HT-29 (cell line): Measurements from ENCODE around the gene CAMTA1. TPM values are rescaled to one million over a fixed set of nuclear protein-coding genes. Genes with fewer than 3 reads are reported as not detected.
"Not testable (repeated sequence)": the region's sequence is repeated elsewhere in the genome, so short reads cannot be mapped to it uniquely, and the experiment has no call there.

Experiments
- DNase-seq: peaks from one replicate; pipeline ENCODE4 v3.0.0-alpha.2; 2015; ENCODE audit warnings: low spot score
- total RNA-seq: library from RNA; depleted of rRNA; stranded (reverse); fragments of >200 nt; shearing (Covaris generic); gene quantifications from 2 replicates; pipeline ENCODE4 v1.2.3, GENCODE V29; 2014

The CAMTA1 gene
- total RNA-seq, 1 experiment from 2014 or later = 62.2 TPM

DNA sequence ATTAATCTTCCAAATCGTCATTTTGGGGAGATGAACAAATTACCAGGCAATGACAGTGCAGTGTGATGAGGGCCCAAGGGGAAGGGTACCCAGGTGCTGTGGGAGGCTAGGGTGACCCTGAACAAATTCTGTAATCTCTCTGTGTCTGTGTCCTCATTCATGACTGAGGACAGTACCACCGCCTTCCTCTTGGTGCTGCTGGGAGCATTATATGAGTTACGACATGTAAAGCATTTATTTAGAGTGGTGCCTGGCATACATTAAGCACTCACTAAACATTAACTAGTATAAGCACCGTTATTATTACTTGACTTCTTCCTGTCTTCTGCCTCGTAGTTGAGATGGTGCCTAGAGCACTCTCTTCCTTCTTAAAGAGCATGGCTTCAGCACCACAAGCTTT is 517.6 kb downstream of the CAMTA1 start:
- peak; percentile 5 for DNase-seq

DNA sequence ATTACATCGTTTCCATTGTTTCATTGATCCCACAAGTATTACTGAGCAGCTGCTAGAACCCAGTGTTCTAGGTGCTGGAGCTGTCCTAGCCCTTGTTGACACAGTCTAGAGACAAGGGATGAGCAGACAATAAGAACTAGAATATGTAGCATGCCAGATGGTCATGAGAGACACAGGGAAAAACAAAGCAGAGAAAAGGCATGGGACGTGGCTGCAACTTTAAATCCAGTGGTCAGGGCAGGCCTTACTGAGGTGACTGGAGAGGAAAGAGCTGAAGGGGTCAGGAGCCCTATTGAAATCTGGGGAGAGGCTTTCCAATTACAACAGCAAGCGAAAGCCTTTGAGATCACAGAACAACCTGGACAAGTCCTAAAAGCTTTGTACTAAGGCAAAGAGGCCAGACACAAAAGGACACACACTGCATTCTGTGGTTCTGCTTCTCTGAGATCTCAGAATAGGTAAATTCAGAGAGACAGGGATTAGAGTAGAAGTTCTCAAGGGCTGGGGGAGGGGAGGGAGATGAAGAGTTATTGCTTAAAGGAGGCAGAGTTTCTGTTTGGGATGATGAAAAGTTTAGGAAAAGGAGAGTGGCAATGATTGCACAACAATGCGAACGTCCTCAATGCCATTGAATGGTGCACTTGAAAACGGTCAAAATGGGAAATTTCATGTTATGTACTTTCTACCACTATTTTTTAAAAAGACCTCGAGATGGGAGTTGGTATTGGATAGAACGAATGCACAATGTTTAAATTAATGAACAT is 518.5 kb downstream of the CAMTA1 start:
- DNase-seq = no peak

DNA sequence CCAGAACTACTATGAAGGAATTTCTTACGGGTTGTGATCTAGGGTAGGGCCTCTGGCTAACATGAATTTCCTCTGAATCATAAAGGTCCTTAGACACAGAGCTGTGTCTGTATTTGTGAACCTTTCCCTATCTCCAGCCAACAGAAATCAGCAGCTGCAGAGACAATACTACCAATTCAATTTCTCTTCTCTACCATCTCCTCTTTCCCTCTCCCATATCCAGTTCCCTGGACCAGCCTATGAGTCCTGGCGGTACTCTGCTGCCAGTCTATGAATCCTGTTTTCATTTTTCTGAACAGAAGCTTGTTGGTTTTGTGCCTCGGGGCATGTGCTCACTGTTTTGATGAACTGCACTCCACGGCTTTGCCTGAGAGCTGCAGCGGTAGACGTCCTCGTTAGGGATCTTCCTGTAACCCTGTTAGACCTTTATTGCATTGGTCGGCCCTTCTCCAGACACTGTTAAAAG is 527.9 kb downstream of the CAMTA1 start:
- no peak for DNase-seq

DNA sequence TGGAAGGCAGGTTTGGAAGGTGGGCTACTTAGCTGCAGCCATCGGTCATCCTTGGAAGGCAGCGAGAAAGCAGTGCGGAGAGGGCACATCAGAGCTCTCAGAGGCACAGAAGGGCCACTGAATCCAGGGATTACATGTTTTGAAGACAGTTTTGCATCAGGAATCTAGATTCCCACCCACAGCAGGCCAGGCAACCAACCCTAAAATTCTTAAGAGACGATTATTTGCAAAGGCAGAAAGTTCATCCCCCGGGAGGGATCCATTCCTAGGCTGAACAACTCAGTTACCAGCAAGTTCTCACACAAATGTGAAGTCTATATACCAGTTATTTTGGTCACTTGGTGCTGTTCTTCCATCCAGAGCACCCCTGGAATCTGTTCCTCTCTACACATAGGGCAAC is 528.6 kb downstream of the CAMTA1 start:
- DNase-seq = no peak

DNA sequence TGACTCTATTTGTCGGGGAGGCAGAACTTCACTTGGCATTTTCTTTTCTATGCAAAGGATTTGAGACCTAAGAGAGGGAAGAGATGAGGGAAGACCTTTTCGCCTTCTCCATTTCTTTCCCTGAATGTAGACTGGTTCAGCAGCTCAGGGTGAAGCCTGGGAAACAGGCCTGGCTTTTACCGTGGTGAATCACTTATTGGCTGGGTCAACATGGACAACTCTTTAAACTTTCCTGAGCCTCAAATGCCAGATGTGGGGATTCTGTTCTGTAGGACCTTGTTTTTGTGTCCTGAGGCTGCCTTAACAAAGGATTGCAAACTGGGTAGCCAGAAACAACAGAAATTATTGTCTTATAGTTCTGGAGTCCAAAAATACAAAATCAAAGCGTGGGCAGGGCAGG is 530.1 kb downstream of the CAMTA1 start:
- DNase-seq = no peak

DNA sequence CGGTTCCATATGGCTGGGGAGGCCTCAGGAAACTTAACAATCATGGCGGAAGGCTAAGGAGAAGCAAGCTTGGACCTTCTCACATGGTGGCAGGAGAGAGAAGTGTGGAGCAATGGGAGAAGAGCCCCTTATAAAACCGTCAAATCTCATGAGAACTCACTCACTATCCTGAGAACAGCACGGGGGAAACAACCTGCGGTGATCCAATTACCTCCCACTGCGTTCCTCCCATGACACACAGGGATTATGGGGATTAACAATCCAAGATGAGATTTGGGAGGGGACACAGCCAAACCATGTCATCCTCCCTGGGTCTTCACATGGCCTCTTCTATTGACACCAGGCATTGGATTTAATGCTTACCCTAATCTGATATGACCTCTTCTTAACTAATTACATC is 530.7 kb downstream of the CAMTA1 start:
- DNase-seq = no peak

DNA sequence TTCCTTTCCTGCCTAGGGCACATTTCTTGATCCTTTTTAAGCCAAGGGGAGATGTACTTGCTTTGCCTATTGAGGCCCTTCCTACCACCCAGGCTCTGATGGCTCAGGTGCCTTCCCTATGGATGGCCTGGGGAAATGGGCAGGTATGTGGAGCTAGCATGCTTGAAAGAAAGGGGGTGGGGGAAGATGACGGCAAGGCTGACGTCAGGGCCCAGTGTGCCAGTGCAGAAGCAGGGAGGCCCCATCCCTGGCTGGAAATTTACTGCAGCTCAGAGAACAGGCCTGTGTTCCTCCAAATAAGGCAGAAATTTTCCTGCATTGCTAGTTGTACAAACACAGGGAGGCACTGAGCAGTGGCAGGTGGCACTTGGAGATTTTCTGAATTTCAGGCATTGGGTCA is 532.6 kb downstream of the CAMTA1 start:
- DNase-seq = no peak

DNA sequence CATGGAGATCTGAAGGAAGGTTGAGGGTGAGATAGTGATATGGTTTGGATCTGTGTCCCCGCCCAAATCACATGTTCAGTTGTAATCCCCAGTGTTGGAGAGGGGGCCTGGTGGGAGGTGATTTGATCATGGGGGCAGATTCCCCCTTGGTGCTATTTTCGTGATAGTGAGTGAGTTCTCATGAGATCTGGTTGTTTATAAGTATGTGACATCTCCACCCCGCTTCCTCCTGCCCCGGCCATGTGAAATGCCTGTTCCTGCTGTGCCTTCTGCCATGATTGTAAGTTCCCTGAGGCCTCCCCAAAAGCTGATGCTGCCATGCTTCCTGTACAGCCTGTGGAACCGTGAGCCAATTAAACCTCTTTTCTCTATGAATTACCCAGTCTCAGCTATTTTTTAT is 533.9 kb downstream of the CAMTA1 start:
- no peak for DNase-seq

DNA sequence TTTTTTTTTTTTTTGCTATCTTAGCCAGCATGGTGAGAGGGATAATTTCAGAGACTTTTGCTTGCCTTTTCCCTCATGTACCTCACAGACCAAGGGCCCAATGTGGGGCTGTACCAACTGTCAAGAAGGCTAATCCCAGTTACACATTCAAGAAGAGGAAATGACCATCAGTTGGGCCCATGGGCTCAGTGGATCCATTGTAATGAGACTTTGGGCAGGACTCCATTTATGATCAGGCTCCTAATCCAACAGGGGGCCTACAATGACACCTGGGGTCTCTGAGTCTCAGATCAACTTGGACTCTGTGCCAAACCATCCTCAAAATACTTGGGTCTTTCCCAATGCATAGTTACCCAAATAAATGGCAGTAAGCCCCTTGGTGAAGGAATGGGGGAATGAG is 535.4 kb downstream of the CAMTA1 start:
- no peak for DNase-seq

DNA sequence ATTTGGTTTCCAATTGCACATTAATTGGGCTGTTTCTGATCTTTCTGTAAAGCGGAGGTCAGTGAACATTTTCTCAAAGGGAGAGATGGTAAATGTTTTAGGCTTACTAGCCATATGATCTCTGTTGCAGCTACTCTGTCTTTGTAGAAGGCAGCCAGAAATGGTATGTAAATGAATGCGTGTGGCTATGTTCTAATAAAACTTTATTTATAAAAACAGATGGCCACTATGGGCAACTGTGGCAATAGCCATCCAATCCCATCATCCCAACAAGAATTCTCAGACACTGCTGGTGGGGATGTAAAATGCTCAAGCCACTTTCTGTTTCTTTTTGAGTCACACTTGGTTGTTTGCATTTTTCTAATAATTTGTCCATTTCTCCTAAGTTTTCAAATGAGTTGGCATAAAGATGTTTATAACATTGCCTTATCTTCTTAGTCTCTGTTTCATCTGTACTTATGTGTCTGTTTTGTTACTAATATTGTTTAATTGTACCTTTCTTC is 537.1 kb downstream of the CAMTA1 start:
- DNase-seq = no peak

DNA sequence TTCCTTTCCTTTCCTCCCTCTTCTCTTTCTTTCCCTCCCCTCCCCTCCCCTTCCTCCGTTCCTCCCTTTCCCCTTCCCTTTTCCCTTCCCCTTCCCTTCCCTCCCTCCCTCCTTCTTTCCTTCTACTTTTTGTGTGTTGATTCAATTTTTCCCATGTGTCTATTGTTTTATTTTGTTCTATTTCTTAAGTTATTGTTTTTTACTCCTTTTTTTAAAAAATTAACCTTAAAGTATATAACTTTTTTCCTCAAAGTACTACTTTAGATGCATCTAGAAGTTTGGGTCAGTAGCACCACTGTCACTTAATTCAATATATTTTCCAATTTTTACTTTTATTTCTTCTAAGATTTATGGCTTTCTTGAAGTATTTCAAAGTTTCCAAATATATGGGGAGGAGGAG is 537.7 kb downstream of the CAMTA1 start:
- DNase-seq = no peak

DNA sequence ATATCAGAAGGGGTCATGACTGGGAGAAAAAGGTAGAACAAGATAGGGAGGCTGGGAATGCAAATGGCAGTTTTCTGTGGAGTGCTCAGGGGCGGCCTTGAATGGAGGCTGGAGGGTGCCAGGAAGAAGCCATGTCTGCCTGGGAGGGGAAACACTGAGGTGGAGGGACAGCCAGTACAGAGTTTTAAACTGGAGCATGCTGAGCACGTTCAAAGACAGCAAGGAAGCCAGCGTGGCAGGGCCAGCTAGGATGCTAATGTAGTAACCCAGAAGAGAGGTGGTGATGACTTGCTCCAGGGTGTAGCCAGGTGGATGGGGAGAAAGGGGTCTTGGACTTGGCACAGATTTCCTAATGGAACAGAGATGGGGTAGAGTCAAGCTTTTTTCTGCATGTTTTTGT is 540.0 kb downstream of the CAMTA1 start:
- DNase-seq = no peak

DNA sequence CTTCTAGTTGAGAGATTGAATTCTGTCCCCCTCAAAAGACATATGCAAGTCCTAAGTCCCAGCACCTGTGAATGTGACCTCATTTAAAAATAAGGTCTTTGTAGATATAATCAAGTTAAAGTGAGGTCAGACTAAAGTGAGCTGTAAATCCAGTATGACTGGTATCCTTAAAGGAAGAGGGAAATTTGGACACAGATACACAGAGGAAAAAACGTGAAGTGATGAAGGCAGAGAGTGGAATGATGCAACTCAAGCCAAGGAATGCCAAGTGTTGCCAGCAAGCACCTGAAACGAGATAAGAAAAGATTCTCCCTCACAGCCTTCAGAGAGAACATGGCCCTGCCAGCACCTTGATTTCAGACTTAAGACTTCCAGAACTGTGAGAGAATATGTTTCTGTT is 541.1 kb downstream of the CAMTA1 start:
- DNase-seq = no peak

DNA sequence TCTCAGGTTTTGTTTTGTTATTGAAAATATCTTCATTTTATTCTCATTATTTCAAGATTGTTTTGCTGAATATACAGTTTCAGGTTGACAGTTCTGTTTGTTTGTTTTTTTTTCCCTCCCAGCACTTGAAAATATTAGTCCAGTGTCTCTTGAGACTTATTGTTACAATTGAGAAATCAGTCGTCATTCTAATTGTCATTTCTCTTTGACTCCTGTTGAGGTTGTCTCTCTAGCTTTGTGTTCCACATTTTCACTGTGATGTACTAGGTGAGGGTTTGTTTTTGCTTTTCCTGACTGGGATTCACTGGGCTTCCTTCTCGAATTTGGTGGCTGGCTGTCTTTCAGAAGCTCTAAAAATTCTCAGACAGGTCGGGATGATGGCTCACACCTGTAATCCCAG is 542.6 kb downstream of the CAMTA1 start:
- DNase-seq = no peak

DNA sequence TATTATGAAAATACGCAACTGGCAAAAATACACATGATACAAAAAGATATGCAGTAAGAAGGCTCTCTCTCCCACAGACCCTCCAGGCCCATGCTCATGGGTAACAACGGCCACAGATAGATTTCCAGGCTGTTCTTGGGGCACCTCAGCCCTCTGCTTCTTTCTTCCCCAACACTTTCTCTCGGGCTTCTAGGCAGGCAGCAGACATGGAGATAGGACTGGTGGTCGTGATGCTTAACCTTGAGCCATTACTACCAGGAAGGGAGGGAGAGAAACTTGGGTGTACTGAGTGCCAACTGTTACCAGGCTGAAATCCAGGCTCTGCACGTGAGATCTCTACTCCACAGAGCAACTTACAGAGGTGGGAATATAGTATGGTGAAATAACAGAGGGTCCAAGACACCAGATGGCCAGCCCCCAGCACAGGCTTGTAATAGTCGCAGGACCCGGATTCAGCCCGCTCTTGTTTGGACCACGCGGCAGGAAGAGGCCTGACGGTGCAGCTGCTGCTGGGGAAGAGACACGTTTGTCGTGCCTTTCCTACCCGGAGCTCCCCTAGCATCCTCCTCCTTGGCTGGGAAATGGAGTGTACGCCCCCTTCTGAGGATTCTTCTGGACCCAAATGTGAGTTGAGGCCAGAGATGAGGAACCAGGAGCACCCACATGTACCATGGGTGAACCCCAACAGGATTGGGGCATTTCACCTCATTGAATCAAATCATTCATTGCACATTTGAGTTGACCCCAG is 544.8 kb downstream of the CAMTA1 start:
- no peak for DNase-seq

DNA sequence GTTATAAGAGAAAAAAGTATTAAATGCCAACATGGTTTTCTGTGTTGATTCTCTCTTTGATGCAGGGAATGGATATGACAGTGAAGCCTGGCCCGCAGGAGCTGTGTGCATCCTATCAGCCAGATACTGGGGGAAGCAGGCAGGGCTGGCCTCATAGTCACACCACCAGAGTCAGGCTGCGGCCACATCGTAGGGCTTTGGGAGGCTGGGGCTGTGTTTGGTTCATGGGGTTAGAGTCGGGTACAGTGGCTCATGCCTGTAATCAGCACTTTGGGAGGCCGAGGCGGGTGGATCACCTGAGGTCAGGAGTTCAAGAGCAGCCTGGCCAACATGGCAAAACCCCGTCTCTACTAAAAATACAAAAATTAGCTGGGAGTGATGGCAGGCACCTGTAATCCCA is 545.5 kb downstream of the CAMTA1 start:
- DNase-seq = not testable (repeated sequence)

DNA sequence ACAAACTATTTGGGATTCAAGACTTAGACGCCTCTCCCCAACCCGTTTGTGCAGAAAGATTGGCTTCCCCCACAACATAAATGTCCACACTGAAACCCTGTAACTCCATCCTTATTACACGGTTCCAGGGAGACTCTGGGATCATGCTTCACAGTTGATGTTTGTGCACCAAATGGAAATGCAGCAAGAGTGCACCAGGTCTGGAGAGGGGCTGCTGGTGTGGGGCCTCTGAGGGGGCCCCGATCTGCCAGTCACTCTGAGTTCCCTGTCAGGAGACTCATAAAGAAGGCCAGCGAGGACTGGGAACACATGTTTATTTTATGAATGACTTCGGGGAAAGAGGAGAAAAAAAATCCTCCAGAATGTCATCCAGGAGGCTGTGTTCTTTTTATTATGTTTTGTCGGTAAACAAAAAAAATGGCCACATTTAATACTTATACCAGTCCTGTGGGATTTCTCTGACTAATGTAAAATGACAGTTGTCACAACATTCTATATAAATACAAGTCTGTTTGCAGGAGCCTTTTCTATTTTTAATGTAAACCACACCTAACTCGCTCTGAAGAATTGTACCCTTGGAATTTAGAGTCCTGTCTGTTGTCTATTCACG is 546.8 kb downstream of the CAMTA1 start:
- no peak for DNase-seq

DNA sequence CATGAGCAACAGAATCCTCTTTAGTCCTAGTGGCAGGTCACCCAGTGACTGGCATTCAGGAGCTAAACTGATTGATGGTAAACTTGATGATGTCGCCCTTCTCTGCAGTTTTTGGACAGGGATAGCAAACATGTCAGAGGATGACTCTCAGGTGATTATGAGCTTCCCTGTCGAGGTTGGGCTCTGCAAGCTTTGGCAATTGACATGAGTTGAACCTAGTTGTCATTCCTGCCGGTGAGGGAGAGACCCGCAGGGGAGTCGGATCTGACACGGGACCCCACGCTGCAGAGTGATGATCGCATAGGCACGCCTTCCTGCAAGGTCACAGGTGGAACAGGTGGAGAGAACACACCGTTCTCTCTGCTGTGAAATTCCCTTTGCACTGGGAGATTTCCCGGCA is 547.8 kb downstream of the CAMTA1 start:
- DNase-seq = no peak

DNA sequence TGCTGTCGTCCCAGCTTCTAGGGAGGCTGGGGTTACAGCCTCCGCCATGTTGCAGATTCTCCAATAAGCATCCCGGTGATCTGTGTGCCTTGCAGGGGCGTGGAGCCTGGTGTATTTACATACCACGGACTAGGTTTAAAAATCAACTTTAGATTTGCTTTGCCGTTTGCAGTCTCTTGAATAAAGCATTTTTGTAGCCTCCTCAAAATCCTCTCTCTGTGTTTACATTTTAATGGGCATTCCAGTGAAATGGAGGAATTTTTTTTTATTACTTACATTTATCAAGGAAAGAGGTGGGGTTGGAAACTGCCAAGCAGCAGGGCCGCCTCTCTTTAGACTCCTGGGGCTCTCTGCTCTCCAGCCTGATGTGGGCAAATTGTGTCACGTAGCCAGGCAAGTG is 548.4 kb downstream of the CAMTA1 start:
- DNase-seq = no peak

DNA sequence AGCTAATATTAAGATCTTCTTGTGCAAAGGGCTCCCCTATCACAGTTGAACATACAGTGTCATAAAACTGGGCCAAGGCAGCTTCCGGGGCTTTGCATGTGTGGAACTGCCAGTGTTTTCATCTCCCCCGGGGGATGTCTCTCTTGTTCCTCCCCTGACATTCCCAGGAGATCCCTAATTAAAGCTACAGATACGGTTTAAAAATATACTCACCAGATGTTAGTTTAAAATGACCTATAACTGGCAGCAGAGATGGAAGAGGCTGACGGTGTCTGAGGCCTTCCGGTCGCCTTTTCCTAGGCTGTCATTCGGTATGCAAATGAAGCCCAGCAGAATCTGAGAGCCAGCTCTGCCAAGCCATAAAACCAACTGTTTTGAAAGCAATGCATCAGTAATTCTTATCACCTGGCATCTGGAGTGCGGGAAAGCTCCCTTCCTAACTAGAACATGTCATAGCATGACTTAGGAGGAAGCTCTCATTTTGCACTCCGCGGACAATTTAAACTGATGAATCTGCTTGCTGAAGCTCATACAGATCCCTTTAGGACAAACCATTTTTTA is 549.3 kb downstream of the CAMTA1 start:
- no peak for DNase-seq

DNA sequence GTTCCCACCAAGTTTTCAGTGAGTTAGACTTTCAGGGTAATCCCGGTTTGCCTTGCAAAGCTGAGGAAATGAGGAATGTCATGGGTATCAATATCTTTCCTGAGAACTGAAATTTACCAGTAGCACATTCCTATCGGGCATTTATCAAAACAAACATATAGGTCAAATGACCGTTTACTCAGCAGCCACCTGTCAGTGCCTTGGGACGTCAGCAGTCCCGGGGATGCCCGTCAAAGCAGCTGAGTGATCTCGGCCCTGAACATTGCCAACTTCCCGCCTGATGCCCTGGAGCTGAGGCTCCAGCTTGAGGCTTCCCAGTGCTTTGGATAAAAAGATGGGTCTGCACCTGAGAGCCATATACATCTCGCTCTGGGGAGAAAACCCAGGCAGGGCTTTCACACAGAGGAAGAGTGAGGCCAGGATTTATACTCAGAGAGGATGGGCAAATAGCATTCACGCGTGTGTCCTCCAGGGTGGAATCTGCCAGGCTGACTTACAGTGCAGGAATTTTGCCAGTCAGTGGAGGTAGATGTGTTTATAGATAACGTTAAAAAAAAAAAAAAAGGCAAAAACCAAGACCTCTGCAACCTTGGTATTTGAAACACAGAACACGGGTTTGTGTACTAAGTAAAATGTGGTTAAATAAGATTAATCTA is 550.1 kb downstream of the CAMTA1 start:
- no peak for DNase-seq

DNA sequence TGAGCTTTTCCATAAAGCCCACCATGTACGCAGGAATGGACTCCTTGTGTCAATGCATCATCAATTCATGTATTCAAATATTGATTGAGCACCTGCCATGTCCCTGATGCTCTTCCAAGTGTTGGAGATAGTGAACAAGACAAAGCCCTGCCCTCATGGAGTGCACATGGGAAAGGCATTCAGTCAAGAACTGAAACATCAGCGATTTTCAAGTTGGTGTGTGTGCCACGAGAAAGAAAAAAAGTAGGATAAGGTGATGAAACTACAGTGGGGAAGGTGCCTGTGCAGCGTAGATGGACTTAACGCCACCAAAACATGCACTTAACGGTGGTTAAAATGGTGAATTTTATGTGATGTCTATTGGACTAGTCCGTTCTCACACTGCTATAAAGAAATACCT is 553.2 kb downstream of the CAMTA1 start:
- DNase-seq = no peak
